ENCODE data around the gene SERTAD4. TPM values are rescaled to one million over a fixed set of nuclear protein-coding genes. Genes with fewer than 3 reads are reported as not detected.

The SERTAD4 gene
- polyA plus RNA-seq, 1 donor from 2014 or later = 41.4 TPM

GRCh38 chr1:210251680-210252490, 19.3 kb downstream of the SERTAD4 start:
- Histone ChIP-seq H3F3A (ENCODE audit: insufficient read depth, low read length, poor library complexity, severe bottlenecking) (no peaks in the 10 kb centered on the region), H3K4me3 (ENCODE audit: low read length) (peak overlapping the region; percentile 62), H2AFZ (ENCODE audit: low read depth, low read length) (peak overlapping the region; percentile 83), H3K9me2 (ENCODE audit: insufficient read depth, low read length) (no peaks in the 10 kb centered on the region), H3K9me3 (ENCODE audit: low read length) (no peaks in the 10 kb centered on the region), H3K36me3 (ENCODE audit: insufficient read depth, low read length) (no peaks in the 10 kb centered on the region), H3K4me2 (ENCODE audit: low read length) (peak overlapping the region; percentile 16), H4K20me1 (ENCODE audit: insufficient read depth) (no peaks in the 10 kb centered on the region), H3K9ac (ENCODE audit: low read length) (peak overlapping the region; percentile 83), H3K79me2 (replicated peaks; ENCODE audit: insufficient read depth, low read length) (no peaks in the 10 kb centered on the region), H3K27me3 (ENCODE audit: insufficient read depth, low read depth, low read length) (no peaks in the 10 kb centered on the region), H3K27ac (ENCODE audit: low read length) (peak overlapping the region; percentile 93)
- TF ChIP-seq CTCF (IDR thresholded peaks at IDR 0.05; ENCODE audit: poor library complexity, severe bottlenecking) = no peak
- peak; percentile 8 for TF ChIP-seq EP300 (conservative IDR thresholded peaks at IDR 0.05; ENCODE audit: poor library complexity, severe bottlenecking)

GRCh38 chr1:210252621-210253051, 20.0 kb downstream of the SERTAD4 start:
- no peaks in the 10 kb centered on the region for H3K27me3 ChIP-seq (ENCODE audit: insufficient read depth, low read depth, low read length)
- H3K4me2 ChIP-seq (ENCODE audit: low read length) = no peak overlapping the region
- no peaks in the 10 kb centered on the region for H3K79me2 ChIP-seq (replicated peaks; ENCODE audit: insufficient read depth, low read length)
- no peaks in the 10 kb centered on the region for H3F3A ChIP-seq (ENCODE audit: insufficient read depth, low read length, poor library complexity, severe bottlenecking)
- TF ChIP-seq POLR2AphosphoS5 (IDR thresholded peaks at IDR 0.05) = no peak
- no peak for TF ChIP-seq EZH2 (IDR thresholded peaks at IDR 0.05; ENCODE audit: borderline replicate concordance, insufficient read depth, low read length, poor library complexity, severe bottlenecking)
- TF ChIP-seq TAF1 (IDR thresholded peaks at IDR 0.05; ENCODE audit: low read depth) = no peak
- TF ChIP-seq CTCF (IDR thresholded peaks at IDR 0.05; ENCODE audit: poor library complexity, severe bottlenecking) = no peak
- peak; percentile 38 for TF ChIP-seq EP300 (conservative IDR thresholded peaks at IDR 0.05; ENCODE audit: poor library complexity, severe bottlenecking)
- no peak for TF ChIP-seq SMC3 (conservative IDR thresholded peaks at IDR 0.05; ENCODE audit: poor library complexity)
- no peak for TF ChIP-seq MXI1 (conservative IDR thresholded peaks at IDR 0.05; ENCODE audit: poor library complexity, severe bottlenecking)
- TF ChIP-seq, protein P1, sequence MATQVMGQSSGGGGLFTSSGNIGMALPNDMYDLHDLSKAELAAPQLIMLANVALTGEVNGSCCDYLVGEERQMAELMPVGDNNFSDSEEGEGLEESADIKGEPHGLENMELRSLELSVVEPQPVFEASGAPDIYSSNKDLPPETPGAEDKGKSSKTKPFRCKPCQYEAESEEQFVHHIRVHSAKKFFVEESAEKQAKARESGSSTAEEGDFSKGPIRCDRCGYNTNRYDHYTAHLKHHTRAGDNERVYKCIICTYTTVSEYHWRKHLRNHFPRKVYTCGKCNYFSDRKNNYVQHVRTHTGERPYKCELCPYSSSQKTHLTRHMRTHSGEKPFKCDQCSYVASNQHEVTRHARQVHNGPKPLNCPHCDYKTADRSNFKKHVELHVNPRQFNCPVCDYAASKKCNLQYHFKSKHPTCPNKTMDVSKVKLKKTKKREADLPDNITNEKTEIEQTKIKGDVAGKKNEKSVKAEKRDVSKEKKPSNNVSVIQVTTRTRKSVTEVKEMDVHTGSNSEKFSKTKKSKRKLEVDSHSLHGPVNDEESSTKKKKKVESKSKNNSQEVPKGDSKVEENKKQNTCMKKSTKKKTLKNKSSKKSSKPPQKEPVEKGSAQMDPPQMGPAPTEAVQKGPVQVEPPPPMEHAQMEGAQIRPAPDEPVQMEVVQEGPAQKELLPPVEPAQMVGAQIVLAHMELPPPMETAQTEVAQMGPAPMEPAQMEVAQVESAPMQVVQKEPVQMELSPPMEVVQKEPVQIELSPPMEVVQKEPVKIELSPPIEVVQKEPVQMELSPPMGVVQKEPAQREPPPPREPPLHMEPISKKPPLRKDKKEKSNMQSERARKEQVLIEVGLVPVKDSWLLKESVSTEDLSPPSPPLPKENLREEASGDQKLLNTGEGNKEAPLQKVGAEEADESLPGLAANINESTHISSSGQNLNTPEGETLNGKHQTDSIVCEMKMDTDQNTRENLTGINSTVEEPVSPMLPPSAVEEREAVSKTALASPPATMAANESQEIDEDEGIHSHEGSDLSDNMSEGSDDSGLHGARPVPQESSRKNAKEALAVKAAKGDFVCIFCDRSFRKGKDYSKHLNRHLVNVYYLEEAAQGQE (IDR thresholded peaks at IDR 0.05; ENCODE audit: borderline replicate concordance) = peak; percentile 19
- peak overlapping the region; percentile 62 for H3K4me3 ChIP-seq (ENCODE audit: low read length)
- no peaks in the 10 kb centered on the region for H3K36me3 ChIP-seq (ENCODE audit: insufficient read depth, low read length)
- H3K9me3 ChIP-seq (ENCODE audit: low read length) = no peaks in the 10 kb centered on the region
- peak overlapping the region; percentile 93 for H3K27ac ChIP-seq (ENCODE audit: low read length)
- H3K9ac ChIP-seq (ENCODE audit: low read length) = peak overlapping the region; percentile 83
- peak overlapping the region; percentile 27 for H2AFZ ChIP-seq (ENCODE audit: low read depth, low read length)
- H4K20me1 ChIP-seq (ENCODE audit: insufficient read depth) = no peaks in the 10 kb centered on the region
- H3K9me2 ChIP-seq (ENCODE audit: insufficient read depth, low read length) = no peaks in the 10 kb centered on the region

Data from neural cell (in vitro differentiated cells).